HG03432 (cell line): Measurements from ENCODE around the gene RNF38.
"Not testable (repeated sequence)": the region's sequence is repeated elsewhere in the genome, so short reads cannot be mapped to it uniquely, and the experiment has no call there.

Experiments
- ATAC-seq: cut with Tn5 transposase; IDR thresholded peaks from one replicate; pipeline ENCODE4 v1.9.1; 2021; ENCODE audit warnings: mild to moderate bottlenecking, moderate library complexity; ENCODE audit not compliant: unreplicated experiment

RNF38 gene

GRCh38 chr9:36407122-36407723, 7.2 kb upstream of the RNF38 start:
- peak; percentile 51 for ATAC-seq

- no peak for ATAC-seq
These were observed 2.5 kb upstream of the RNF38 start for GRCh38 chr9:36402536-36402935.

- no peak for ATAC-seq
These were observed 1.9 kb upstream of the RNF38 start for GRCh38 chr9:36401897-36402480.

GRCh38 chr9:36401164-36401740, 1.2 kb upstream of the RNF38 start:
- ATAC-seq: peak; percentile 77

- ATAC-seq: peak; percentile 81
These were observed 479 bp upstream of the RNF38 start for GRCh38 chr9:36400332-36401163.

GRCh38 chr9:36398745-36399144, 1.3 kb downstream of the RNF38 start:
- ATAC-seq: no peak

GRCh38 chr9:36396985-36397384, 3.1 kb downstream of the RNF38 start:
- ATAC-seq: no peak

GRCh38 chr9:36392489-36392888, 7.6 kb downstream of the RNF38 start:
- no peak for ATAC-seq

- ATAC-seq: no peak
These were observed 10.5 kb downstream of the RNF38 start for GRCh38 chr9:36389590-36389989.

GRCh38 chr9:36386396-36386965, 13.6 kb downstream of the RNF38 start:
- not testable (repeated sequence) for ATAC-seq

- ATAC-seq: no peak
These were observed 17.6 kb downstream of the RNF38 start for GRCh38 chr9:36382484-36382883.

- no peak for ATAC-seq
These were observed 35.5 kb downstream of the RNF38 start for GRCh38 chr9:36364577-36364976.

- ATAC-seq: no peak
These were observed 36.6 kb downstream of the RNF38 start for GRCh38 chr9:36363448-36363847.

GRCh38 chr9:36358486-36358885, 41.6 kb downstream of the RNF38 start:
- no peak for ATAC-seq

GRCh38 chr9:36357639-36358038, 42.4 kb downstream of the RNF38 start:
- ATAC-seq: no peak

GRCh38 chr9:36346569-36346968, 53.5 kb downstream of the RNF38 start:
- ATAC-seq: no peak

GRCh38 chr9:36345103-36345846, 54.8 kb downstream of the RNF38 start:
- ATAC-seq: no peak

GRCh38 chr9:36341936-36342577, 58.0 kb downstream of the RNF38 start:
- ATAC-seq: peak; percentile 52

GRCh38 chr9:36337865-36338264, 62.2 kb downstream of the RNF38 start:
- ATAC-seq: no peak

- no peak for ATAC-seq
These were observed 63.1 kb downstream of the RNF38 start for GRCh38 chr9:36337002-36337401.
